Measurements from ENCODE around the gene ALKBH7.

ALKBH7 gene

GRCh38 chr19:6384381-6384780, 11.8 kb downstream of the ALKBH7 start:
- ATAC-seq: no peak
- TF ChIP-seq CREB5 (CRISPR knock-in tag; IDR thresholded peaks at IDR 0.05; ENCODE audit: low read depth) (no peak), CSRNP3 (CRISPR knock-in tag; IDR thresholded peaks at IDR 0.05) (no peak), SNAI2 (CRISPR knock-in tag; IDR thresholded peaks at IDR 0.05) (no peak), ESRRG (CRISPR knock-in tag; IDR thresholded peaks at IDR 0.05) (no peak), ZNF565 (CRISPR knock-in tag; conservative IDR thresholded peaks at IDR 0.05; ENCODE audit: low read depth) (no peak), GLIS3 (CRISPR knock-in tag; IDR thresholded peaks at IDR 0.05) (no peak), ISL1 (CRISPR knock-in tag; IDR thresholded peaks at IDR 0.05) (no peak), ZFP30 (CRISPR knock-in tag; IDR thresholded peaks at IDR 0.05) (no peak)

GRCh38 chr19:6387372-6387771, 14.8 kb downstream of the ALKBH7 start:
- TF ChIP-seq POU6F1 (CRISPR knock-in tag; IDR thresholded peaks at IDR 0.05; ENCODE audit: borderline replicate concordance, low read depth) (no peak), OSR1 (CRISPR knock-in tag; IDR thresholded peaks at IDR 0.05) (no peak), RARB (CRISPR knock-in tag; IDR thresholded peaks at IDR 0.05) (no peak), ZNF70 (CRISPR knock-in tag; IDR thresholded peaks at IDR 0.05) (no peak), PATZ1 (CRISPR knock-in tag; IDR thresholded peaks at IDR 0.05; ENCODE audit: borderline replicate concordance) (no peak), ZFP30 (CRISPR knock-in tag; IDR thresholded peaks at IDR 0.05) (no peak), BACH2 (CRISPR knock-in tag; IDR thresholded peaks at IDR 0.05; ENCODE audit: borderline replicate concordance) (no peak), CREB5 (CRISPR knock-in tag; IDR thresholded peaks at IDR 0.05; ENCODE audit: low read depth) (no peak)
- no peak for ATAC-seq

- peak; percentile 28 for ATAC-seq
- TF ChIP-seq ZFP30 (CRISPR knock-in tag; IDR thresholded peaks at IDR 0.05): no peak
- no peak for TF ChIP-seq POU6F1 (CRISPR knock-in tag; IDR thresholded peaks at IDR 0.05; ENCODE audit: borderline replicate concordance, low read depth)
- TF ChIP-seq ZFP3 (CRISPR knock-in tag; IDR thresholded peaks at IDR 0.05): no peak
- no peak for TF ChIP-seq SNAI2 (CRISPR knock-in tag; IDR thresholded peaks at IDR 0.05)
- TF ChIP-seq BACH2 (CRISPR knock-in tag; IDR thresholded peaks at IDR 0.05; ENCODE audit: borderline replicate concordance): no peak
- no peak for TF ChIP-seq GLIS3 (CRISPR knock-in tag; IDR thresholded peaks at IDR 0.05)
- no peak for TF ChIP-seq CSRNP3 (CRISPR knock-in tag; IDR thresholded peaks at IDR 0.05)
- TF ChIP-seq OSR1 (CRISPR knock-in tag; IDR thresholded peaks at IDR 0.05): no peak
- TF ChIP-seq PPARA (CRISPR knock-in tag; IDR thresholded peaks at IDR 0.05; ENCODE audit: borderline replicate concordance): no peak
- TF ChIP-seq ZNF565 (CRISPR knock-in tag; conservative IDR thresholded peaks at IDR 0.05; ENCODE audit: low read depth): no peak
- no peak for TF ChIP-seq ZNF8 (CRISPR knock-in tag; IDR thresholded peaks at IDR 0.05)
- TF ChIP-seq PATZ1 (CRISPR knock-in tag; IDR thresholded peaks at IDR 0.05; ENCODE audit: borderline replicate concordance): no peak
- TF ChIP-seq ZNF70 (CRISPR knock-in tag; IDR thresholded peaks at IDR 0.05): no peak
- no peak for TF ChIP-seq ESRRG (CRISPR knock-in tag; IDR thresholded peaks at IDR 0.05)
Observed at GRCh38 chr19:6392221-6393073, 19.9 kb downstream of the ALKBH7 start.

All from SK-N-SH treated with all-trans-retinoic acid at 6 μM for 48 hours (cell line).